Neuronal stem cell (in vitro differentiated cells): ENCODE results near the gene SFMBT2.

Experiments
- DNase-seq: peaks from one replicate; pipeline ENCODE4 v3.0.0-alpha.2; 2013; ENCODE audit warnings: low spot score
- H2AFZ ChIP-seq: one replicate; pipeline ENCODE4 v1.6.1; 2013; ENCODE audit warnings: mild to moderate bottlenecking, low read length, inconsistent platforms
- H2AK5ac ChIP-seq: 2 replicates; pipeline ENCODE4 v1.6.1; 2013; ENCODE audit warnings: low read depth, mild to moderate bottlenecking, inconsistent platforms, low read length, moderate library complexity, mixed read lengths
- H2BK120ac ChIP-seq: 2 replicates; pipeline ENCODE4 v1.6.1; 2013; ENCODE audit warnings: low read depth, mild to moderate bottlenecking, inconsistent platforms, low read length, moderate library complexity, mixed read lengths
- H2BK12ac ChIP-seq: one replicate; pipeline ENCODE4 v1.6.1; 2013; ENCODE audit warnings: low read length, inconsistent platforms
- H2BK15ac ChIP-seq: 2 replicates; pipeline ENCODE4 v1.6.1; 2013; ENCODE audit warnings: mild to moderate bottlenecking, low read length, inconsistent platforms, mixed read lengths
- H2BK5ac ChIP-seq: one replicate; pipeline ENCODE4 v1.6.1; 2013; ENCODE audit warnings: inconsistent platforms, mild to moderate bottlenecking, low read length, moderate library complexity
- H3K14ac ChIP-seq: one replicate; pipeline ENCODE4 v1.6.1; 2013; ENCODE audit warnings: low read length, inconsistent platforms
- H3K18ac ChIP-seq: 2 replicates; pipeline ENCODE4 v1.6.1; 2013; ENCODE audit warnings: low read length, inconsistent platforms
- H3K23ac ChIP-seq: 2 replicates; pipeline ENCODE4 v1.6.1; 2013; ENCODE audit warnings: low read depth, mild to moderate bottlenecking, mixed read lengths, low read length, inconsistent platforms; ENCODE audit not compliant: poor library complexity
- H3K27ac ChIP-seq: replicated peaks from 3 replicates; pipeline ENCODE4 v1.5.1; 2013; ENCODE audit warnings: low read length, inconsistent platforms
- H3K27me3 ChIP-seq, 3 experiments: 2 replicates each; pipeline ENCODE4 v1.6.1; 2013; ENCODE audit warnings: low read length in 3 of 3, mild to moderate bottlenecking in 2 of 3, inconsistent platforms in 1 of 3, low read depth in 1 of 3, mixed read lengths in 1 of 3, moderate library complexity in 1 of 3; ENCODE audit not compliant: control insufficient read depth in 3 of 3, insufficient read depth in 3 of 3
- H3K36me3 ChIP-seq, 2 donors: replicated peaks in 1 of 2; 2 replicates each; pipeline ENCODE4 v1.6.1; 2013; ENCODE audit warnings: low read length in 2 of 2; ENCODE audit not compliant: control insufficient read depth in 2 of 2, insufficient read depth in 2 of 2
- H3K4ac ChIP-seq: 2 replicates; pipeline ENCODE4 v1.6.1; 2013; ENCODE audit warnings: inconsistent platforms, mild to moderate bottlenecking, low read length, moderate library complexity
- H3K4me1 ChIP-seq, 2 donors: 1 replicate in 1 of 2; 2 replicates in 1 of 2; pipeline ENCODE4 v1.6.1; 2013; ENCODE audit warnings: low read length in 2 of 2, low read depth in 1 of 2; ENCODE audit not compliant: control insufficient read depth in 2 of 2, insufficient read depth in 1 of 2
- H3K4me2 ChIP-seq: one replicate; pipeline ENCODE4 v1.6.1; 2013; ENCODE audit warnings: mild to moderate bottlenecking, low read length, inconsistent platforms; ENCODE audit not compliant: insufficient read depth, poor library complexity, severe bottlenecking
- H3K4me3 ChIP-seq, 2 donors: 2 replicates each; pipeline ENCODE4 v1.5.1; 2013; ENCODE audit warnings: low read length in 2 of 2, mild to moderate bottlenecking in 2 of 2, inconsistent platforms in 1 of 2, moderate library complexity in 1 of 2
- H3K79me1 ChIP-seq: one replicate; pipeline ENCODE4 v1.6.1; 2013; ENCODE audit warnings: low read depth, mild to moderate bottlenecking, inconsistent platforms, low read length, moderate library complexity
- H3K9ac ChIP-seq: one replicate; pipeline ENCODE4 v1.6.1; 2013; ENCODE audit warnings: mild to moderate bottlenecking, low read depth, low read length, inconsistent platforms; ENCODE audit not compliant: poor library complexity
- H3K9me3 ChIP-seq, 2 donors: replicated peaks in 1 of 2; 2 replicates each; pipeline versions ENCODE3 to v1.6.1; 2013; ENCODE audit warnings: low read length in 2 of 2, mild to moderate bottlenecking in 2 of 2, inconsistent platforms in 1 of 2, low read depth in 1 of 2, mixed read lengths in 1 of 2, moderate library complexity in 1 of 2; ENCODE audit not compliant: control insufficient read depth in 2 of 2, insufficient read depth in 1 of 2
- H4K8ac ChIP-seq: one replicate; pipeline ENCODE4 v1.6.1; 2013; ENCODE audit warnings: low read depth, mild to moderate bottlenecking, inconsistent platforms, low read length, moderate library complexity
- H4K91ac ChIP-seq: one replicate; pipeline ENCODE4 v1.6.1; 2013; ENCODE audit warnings: low read length, low read depth, mild to moderate bottlenecking, inconsistent platforms; ENCODE audit not compliant: poor library complexity
- WGBS, 2 donors: extraction: QIAGEN DNeasy Blood & Tissue Kit; methylation state at CpG; one replicate each; pipeline ENCODE4 v1.1.7; 2013; ENCODE audit warnings: missing lambda C conversion rate in 2 of 2, mixed read lengths in 1 of 2; ENCODE audit not compliant: insufficient read length in 2 of 2, insufficient replicate concordance in 1 of 2; ENCODE audit errors: extremely low coverage in 2 of 2; 5-methylcytosine and 5-hydroxymethylcytosine counted together

Gene SFMBT2

GRCh38 chr10:7159928-7160327, 250.9 kb downstream of the SFMBT2 start:
- H3K9me3 ChIP-seq = no peaks in the 10 kb centered on the region
- WGBS, 2 donors = no CpG with 5 or more reads among the region's 5 CpGs

GRCh38 chr10:7159517-7159916, 251.3 kb downstream of the SFMBT2 start:
- Histone ChIP-seq H3K4ac (no peak overlapping the region), H3K27ac (no peak overlapping the region), H3K36me3 (peaks cover 0 to 10% of the 10 kb centered on the region in 2 donors), H2BK120ac (no peak overlapping the region), H3K4me3 (no peak overlapping the region), H3K9me3 (no peaks in the 10 kb centered on the region), H2BK12ac (no peak overlapping the region), H2BK5ac (no peak overlapping the region), H2AK5ac (no peak overlapping the region), H3K79me1 (no peaks in the 10 kb centered on the region), H3K4me1 (peaks cover 0 to 5% of the 10 kb centered on the region in 2 donors), H4K8ac (no peak overlapping the region), H3K4me2 (no peak overlapping the region), H3K9ac (no peak overlapping the region), H4K91ac (no peak overlapping the region), H2AFZ (no peak overlapping the region), H3K27me3 (no peaks in the 10 kb centered on the region), H3K14ac (no peak overlapping the region), H3K23ac (no peak overlapping the region), H3K18ac (no peak overlapping the region), H2BK15ac (no peak overlapping the region)
- no peak for DNase-seq
- WGBS, 2 donors = no CpG with 5 or more reads among the region's 5 CpGs

More at GRCh38 chr10:7159928-7160327, 250.9 kb downstream of the SFMBT2 start:
- no peak overlapping the region for H3K23ac ChIP-seq
- no peak overlapping the region for H3K4me2 ChIP-seq
- no peak overlapping the region for H3K18ac ChIP-seq
- H2AK5ac ChIP-seq = no peak overlapping the region
- DNase-seq = no peak
- no peak overlapping the region for H2BK15ac ChIP-seq
- no peak overlapping the region for H2AFZ ChIP-seq
- no peak overlapping the region for H2BK120ac ChIP-seq
- H3K36me3 ChIP-seq = peaks cover 0 to 10% of the 10 kb centered on the region in 2 donors
- no peak overlapping the region for H3K14ac ChIP-seq
- H3K4me1 ChIP-seq = peaks cover 0 to 5% of the 10 kb centered on the region in 2 donors
- H2BK5ac ChIP-seq = no peak overlapping the region
- H3K27me3 ChIP-seq = no peaks in the 10 kb centered on the region
- H3K79me1 ChIP-seq = no peaks in the 10 kb centered on the region
- H3K27ac ChIP-seq = no peak overlapping the region
- no peak overlapping the region for H4K91ac ChIP-seq
- no peak overlapping the region for H3K4me3 ChIP-seq
- H3K4ac ChIP-seq = no peak overlapping the region
- H4K8ac ChIP-seq = no peak overlapping the region
- no peak overlapping the region for H2BK12ac ChIP-seq
- no peak overlapping the region for H3K9ac ChIP-seq

- no peak overlapping the region for H4K8ac ChIP-seq
- H3K14ac ChIP-seq = no peak overlapping the region
- H2BK5ac ChIP-seq = no peak overlapping the region
- H3K23ac ChIP-seq = no peak overlapping the region
- H3K9me3 ChIP-seq = no peaks in the 10 kb centered on the region
- no peak overlapping the region for H3K4me2 ChIP-seq
- peaks cover 0 to 3% of the 10 kb centered on the region in 2 donors for H3K4me1 ChIP-seq
- H4K91ac ChIP-seq = no peak overlapping the region
- no peak overlapping the region for H2AFZ ChIP-seq
- DNase-seq = no peak
- no peak overlapping the region for H2BK12ac ChIP-seq
- no peak overlapping the region for H3K4ac ChIP-seq
- no peak overlapping the region for H3K4me3 ChIP-seq
- no peak overlapping the region for H3K18ac ChIP-seq
- no CpG with 5 or more reads among the region's 2 CpGs for WGBS, 2 donors
- H3K36me3 ChIP-seq = peaks cover 0 to 10% of the 10 kb centered on the region in 2 donors
- H3K9ac ChIP-seq = no peak overlapping the region
- no peak overlapping the region for H3K27ac ChIP-seq
- H3K79me1 ChIP-seq = no peaks in the 10 kb centered on the region
- H2AK5ac ChIP-seq = no peak overlapping the region
- no peak overlapping the region for H2BK120ac ChIP-seq
- no peak overlapping the region for H2BK15ac ChIP-seq
- H3K27me3 ChIP-seq = no peaks in the 10 kb centered on the region
Measured at GRCh38 chr10:7157091-7157490, 253.7 kb downstream of the SFMBT2 start.

GRCh38 chr10:7153750-7154149, 257.1 kb downstream of the SFMBT2 start:
- H3K9me3 ChIP-seq = no peaks in the 10 kb centered on the region
- H3K18ac ChIP-seq = no peak overlapping the region
- H3K79me1 ChIP-seq = no peaks in the 10 kb centered on the region
- DNase-seq = no peak
- H3K27ac ChIP-seq = no peak overlapping the region
- no peak overlapping the region for H4K91ac ChIP-seq
- H3K23ac ChIP-seq = no peak overlapping the region
- H2AK5ac ChIP-seq = no peak overlapping the region
- H3K14ac ChIP-seq = no peak overlapping the region
- H2BK12ac ChIP-seq = no peak overlapping the region
- H2AFZ ChIP-seq = no peak overlapping the region
- H3K4me2 ChIP-seq = no peak overlapping the region
- H3K4me1 ChIP-seq = no peaks in the 10 kb centered on the region
- H3K4ac ChIP-seq = no peak overlapping the region
- H2BK15ac ChIP-seq = no peak overlapping the region
- no peaks in the 10 kb centered on the region for H3K36me3 ChIP-seq
- no peak overlapping the region for H3K4me3 ChIP-seq
- H3K27me3 ChIP-seq = no peaks in the 10 kb centered on the region
- no peak overlapping the region for H2BK120ac ChIP-seq
- H3K9ac ChIP-seq = no peak overlapping the region
- no CpG with 5 or more reads among the region's 1 CpG for WGBS, 2 donors
- no peak overlapping the region for H4K8ac ChIP-seq
- no peak overlapping the region for H2BK5ac ChIP-seq
